ENCODE measurements around the gene DBX1.

- TF ChIP-seq EZH2 (optimal IDR thresholded peaks at IDR 0.05; ENCODE audit: low read depth, low read length) (no peak), EZH2phosphoT487 (IDR thresholded peaks at IDR 0.05; ENCODE audit: low read length) (no peak)
- TF ChIP-seq, protein P1, sequence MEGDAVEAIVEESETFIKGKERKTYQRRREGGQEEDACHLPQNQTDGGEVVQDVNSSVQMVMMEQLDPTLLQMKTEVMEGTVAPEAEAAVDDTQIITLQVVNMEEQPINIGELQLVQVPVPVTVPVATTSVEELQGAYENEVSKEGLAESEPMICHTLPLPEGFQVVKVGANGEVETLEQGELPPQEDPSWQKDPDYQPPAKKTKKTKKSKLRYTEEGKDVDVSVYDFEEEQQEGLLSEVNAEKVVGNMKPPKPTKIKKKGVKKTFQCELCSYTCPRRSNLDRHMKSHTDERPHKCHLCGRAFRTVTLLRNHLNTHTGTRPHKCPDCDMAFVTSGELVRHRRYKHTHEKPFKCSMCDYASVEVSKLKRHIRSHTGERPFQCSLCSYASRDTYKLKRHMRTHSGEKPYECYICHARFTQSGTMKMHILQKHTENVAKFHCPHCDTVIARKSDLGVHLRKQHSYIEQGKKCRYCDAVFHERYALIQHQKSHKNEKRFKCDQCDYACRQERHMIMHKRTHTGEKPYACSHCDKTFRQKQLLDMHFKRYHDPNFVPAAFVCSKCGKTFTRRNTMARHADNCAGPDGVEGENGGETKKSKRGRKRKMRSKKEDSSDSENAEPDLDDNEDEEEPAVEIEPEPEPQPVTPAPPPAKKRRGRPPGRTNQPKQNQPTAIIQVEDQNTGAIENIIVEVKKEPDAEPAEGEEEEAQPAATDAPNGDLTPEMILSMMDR (IDR thresholded peaks at IDR 0.05; ENCODE audit: low read length), result peak; percentile 89
Measured at GRCh38 chr11:20131788-20132666, 28.2 kb downstream of the DBX1 start.
